ENCODE data around the gene UGCG.
A peak's percentile ranks its signal among the peaks of the same experiment; 100 is the strongest.
"Not testable (repeated sequence)": the region's sequence is repeated elsewhere in the genome, so short reads cannot be mapped to it uniquely, and the experiment has no call there.

Gene UGCG

GRCh38 chr9:111895996-111896941 lies at the start of gene UGCG:
UGCG (plus strand) TSS chr9:111896814; CDS start chr9:111897216, 402 bp downstream.
- peak; percentile 56 for DNase-seq

GRCh38 chr9:111851553-111851952 lies 45.1 kb upstream of the UGCG start:
- no peak for DNase-seq

- no peak for DNase-seq
Observed at GRCh38 chr9:111852291-111852690, 44.3 kb upstream of the UGCG start.

GRCh38 chr9:111853450-111853827 lies 43.2 kb upstream of the UGCG start:
- no peak for DNase-seq

- DNase-seq = no peak
Observed at GRCh38 chr9:111854799-111855198, 41.8 kb upstream of the UGCG start.

GRCh38 chr9:111857555-111858211 lies 38.9 kb upstream of the UGCG start:
- no peak for DNase-seq

GRCh38 chr9:111860443-111860842 lies 36.2 kb upstream of the UGCG start:
- no peak for DNase-seq

GRCh38 chr9:111863636-111864035 lies 33.0 kb upstream of the UGCG start:
- no peak for DNase-seq

GRCh38 chr9:111866976-111867375 lies 29.6 kb upstream of the UGCG start:
- no peak for DNase-seq

- no peak for DNase-seq
Observed at GRCh38 chr9:111868475-111868874, 28.1 kb upstream of the UGCG start.

GRCh38 chr9:111870774-111871498 lies 25.7 kb upstream of the UGCG start:
- no peak for DNase-seq

GRCh38 chr9:111871499-111871855 lies 25.1 kb upstream of the UGCG start:
- DNase-seq = no peak

GRCh38 chr9:111872886-111873285 lies 23.7 kb upstream of the UGCG start:
- no peak for DNase-seq

- no peak for DNase-seq
Observed at GRCh38 chr9:111873901-111874300, 22.7 kb upstream of the UGCG start.

- no peak for DNase-seq
Observed at GRCh38 chr9:111874500-111874899, 22.1 kb upstream of the UGCG start.

- not testable (repeated sequence) for DNase-seq
Observed at GRCh38 chr9:111875291-111875690, 21.3 kb upstream of the UGCG start.

- not testable (repeated sequence) for DNase-seq
Observed at GRCh38 chr9:111875691-111876090, 20.9 kb upstream of the UGCG start.

GRCh38 chr9:111876179-111876578 lies 20.4 kb upstream of the UGCG start:
- no peak for DNase-seq

- DNase-seq = no peak
Observed at GRCh38 chr9:111877420-111877819, 19.2 kb upstream of the UGCG start.

- no peak for DNase-seq
Observed at GRCh38 chr9:111878946-111879345, 17.7 kb upstream of the UGCG start.

- no peak for DNase-seq
Observed at GRCh38 chr9:111886983-111887718, 9.5 kb upstream of the UGCG start.

GRCh38 chr9:111890334-111890733 lies 6.3 kb upstream of the UGCG start:
- DNase-seq = no peak

- peak; percentile 69 for DNase-seq
Observed at GRCh38 chr9:111890867-111891266, 5.7 kb upstream of the UGCG start.
